Keratinocyte (primary cell): Measurements from ENCODE around the gene CDKN1B. TPM values are rescaled to one million over a fixed set of nuclear protein-coding genes. Genes with fewer than 3 reads are reported as not detected.

ENCODE experiments used
- DNase-seq: peaks from one replicate; pipeline ENCODE4 v3.0.0-alpha.2; 2011; ENCODE audit warnings: low read depth, missing footprints, low spot score
- FAIRE-seq: peaks from 2 replicates; lab custom pipeline; 2011; peaks lifted over from hg19 to GRCh38; lab: Jason Lieb, UNC
- H2AFZ ChIP-seq: 2 replicates; pipeline ENCODE4 v1.6.0; 2012; ENCODE audit warnings: low read length, control low read depth, inconsistent platforms; ENCODE audit not compliant: control insufficient read depth
- H3K27ac ChIP-seq: 2 replicates; pipeline ENCODE4 v1.5.1; 2011; ENCODE audit warnings: low read length; ENCODE audit not compliant: control insufficient read depth, insufficient read depth
- H3K27me3 ChIP-seq: 3 replicates; pipeline ENCODE4 v1.6.0; 2011; ENCODE audit warnings: low read length; ENCODE audit not compliant: control insufficient read depth, insufficient read depth; ENCODE audit errors: extremely low read depth
- H3K36me3 ChIP-seq, 2 experiments: 2 replicates in 1 of 2; 3 replicates in 1 of 2; pipeline ENCODE4 v1.5.1; 2011; ENCODE audit warnings: low read length in 2 of 2, mild to moderate bottlenecking in 1 of 2; ENCODE audit not compliant: control insufficient read depth in 2 of 2, insufficient read depth in 2 of 2; ENCODE audit errors: extremely low read depth in 1 of 2
- H3K4me1 ChIP-seq: 3 replicates; pipeline ENCODE4 v1.5.1; 2011; ENCODE audit warnings: low read length; ENCODE audit not compliant: control insufficient read depth, insufficient read depth; ENCODE audit errors: extremely low read depth
- H3K4me2 ChIP-seq: 3 replicates; pipeline ENCODE4 v1.6.0; 2011; ENCODE audit warnings: low read depth, low read length; ENCODE audit not compliant: control insufficient read depth, insufficient read depth; ENCODE audit errors: extremely low read depth
- H3K4me3 ChIP-seq, 3 experiments: fragments of 200-600 bp in 1 of 3; sonication (generic) in 1 of 3; 2 replicates in 2 of 3; 3 replicates in 1 of 3; pipeline ENCODE4 v1.5.1; 2011 to 2016; ENCODE audit warnings: low read length in 3 of 3, mild to moderate bottlenecking in 3 of 3, control low read depth in 2 of 3, inconsistent platforms in 1 of 3, low read depth in 1 of 3, mixed read lengths in 1 of 3, mixed run types in 1 of 3, moderate library complexity in 1 of 3; ENCODE audit not compliant: control insufficient read depth in 2 of 3, insufficient read depth in 2 of 3; ENCODE audit errors: extremely low read depth in 1 of 3
- H3K79me2 ChIP-seq: 2 replicates; pipeline ENCODE4 v1.6.0; 2012; ENCODE audit warnings: low read length; ENCODE audit not compliant: control insufficient read depth, insufficient read depth
- H3K9ac ChIP-seq: 3 replicates; pipeline ENCODE4 v1.6.0; 2011; ENCODE audit warnings: low read length; ENCODE audit not compliant: control insufficient read depth, insufficient read depth; ENCODE audit errors: extremely low read depth
- H3K9me1 ChIP-seq: 3 replicates; pipeline ENCODE4 v1.6.0; 2011; ENCODE audit warnings: low read length; ENCODE audit not compliant: control insufficient read depth, insufficient read depth; ENCODE audit errors: extremely low read depth
- H3K9me3 ChIP-seq: 2 replicates; pipeline ENCODE4 v1.5.1; 2012; ENCODE audit warnings: low read depth, low read length; ENCODE audit not compliant: control insufficient read depth
- H4K20me1 ChIP-seq: 3 replicates; pipeline ENCODE4 v1.6.0; 2011; ENCODE audit warnings: low read length; ENCODE audit not compliant: control insufficient read depth, insufficient read depth; ENCODE audit errors: extremely low read depth
- EZH2 ChIP-seq: IDR thresholded peaks from one replicate; pipeline ENCODE4 v1.6.1; 2012; ENCODE audit warnings: inconsistent platforms, mild to moderate bottlenecking, low read length, moderate library complexity
- dilution Hi-C: fragments of 300-500 bp; cut with MboI; formaldehyde crosslinking; loops from one replicate; pipeline ENCODE4 v1.7.0; 2020; ENCODE audit warnings: low sequenced_read_pairs; ENCODE audit not compliant: extremely low pct_ligation_motif_present
- polyA plus RNA-seq, 5 experiments: library from polyadenylated mRNA; depleted of rRNA in 3 of 5; stranded (reverse) in 3 of 5; stranded (forward) in 1 of 5; unstranded in 1 of 5; fragments of >200 nt; gene quantifications; 1 replicate in 1 of 5; 2 replicates in 3 of 5; 3 replicates in 1 of 5; pipeline versions ENCODE4 v1.2.1 to v1.2.3, GENCODE V29; 2011 to 2012; ENCODE audit warnings: missing spikeins in 2 of 5, low read depth in 1 of 5, low replicate concordance in 1 of 5
- TF ChIP-seq, protein P1 (sequence below), 3 experiments: IDR thresholded peaks in 1 of 3; conservative IDR thresholded peaks in 1 of 3; optimal IDR thresholded peaks in 1 of 3; 2 replicates in 2 of 3; 3 replicates in 1 of 3; pipeline versions ENCODE3 to v1.5.1; 2011; ENCODE audit warnings: low read length in 3 of 3, mild to moderate bottlenecking in 3 of 3, moderate library complexity in 2 of 3, control low read depth in 1 of 3, inconsistent platforms in 1 of 3; ENCODE audit not compliant: insufficient read depth in 2 of 3; ENCODE audit errors: extremely low read depth in 1 of 3

CDKN1B gene
- polyA plus RNA-seq, 1 donor (not counting 4 experiments of a cell fraction or from before 2014, with no cell fraction given), result 5.1 TPM

DNA sequence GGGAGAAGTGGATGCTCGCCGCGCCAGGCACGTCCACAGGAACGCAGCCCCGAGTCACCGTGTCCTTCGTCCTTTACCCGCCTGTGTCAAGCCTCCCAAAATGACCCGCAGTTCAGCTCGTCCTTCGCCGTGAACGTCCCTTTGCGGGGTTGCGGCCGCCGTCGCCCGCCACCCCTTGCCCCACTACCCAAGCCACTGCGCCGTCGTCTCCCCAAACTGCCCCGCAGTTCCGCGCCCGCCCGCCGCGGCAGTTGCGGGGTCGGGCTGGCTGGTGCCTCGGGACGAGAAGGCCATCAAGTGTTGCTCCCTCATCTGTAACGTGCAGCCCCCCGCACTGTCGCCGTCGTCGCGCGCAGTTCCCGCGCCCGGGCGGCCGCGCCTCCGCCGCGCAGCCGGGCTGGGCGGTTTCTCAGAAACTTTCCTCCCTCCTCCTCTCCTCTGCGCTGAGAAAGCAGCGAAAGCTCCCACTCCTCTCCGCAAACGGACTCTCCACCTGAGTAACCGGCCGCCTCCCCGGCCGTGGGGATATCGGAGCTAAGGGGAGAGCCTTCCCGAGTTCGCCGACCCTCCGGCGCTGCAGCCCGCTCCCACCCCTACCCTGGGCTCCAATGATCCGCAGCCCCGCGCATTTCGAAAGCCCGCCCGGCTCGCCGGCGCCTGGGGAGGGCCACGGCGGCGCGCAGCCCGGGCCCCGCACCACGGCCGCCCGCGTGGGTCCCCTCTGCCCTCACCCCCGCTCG, 6.7 kb downstream of the CDKN1B start:
- H3K9me3 ChIP-seq, result no peaks in the 10 kb centered on the region
- no peaks in the 10 kb centered on the region for H3K27me3 ChIP-seq
- FAIRE-seq, result no peak
- H3K36me3 ChIP-seq, result peaks cover 0 to 7% of the 10 kb centered on the region in 2 experiments
- no peaks in the 10 kb centered on the region for H4K20me1 ChIP-seq
- H3K4me3 ChIP-seq, result peak overlapping the region; percentile 69 to 84 (median 77)
- H2AFZ ChIP-seq, result peak overlapping the region; percentile 80
- H3K4me2 ChIP-seq, result peak overlapping the region; percentile 96
- TF ChIP-seq, protein P1, sequence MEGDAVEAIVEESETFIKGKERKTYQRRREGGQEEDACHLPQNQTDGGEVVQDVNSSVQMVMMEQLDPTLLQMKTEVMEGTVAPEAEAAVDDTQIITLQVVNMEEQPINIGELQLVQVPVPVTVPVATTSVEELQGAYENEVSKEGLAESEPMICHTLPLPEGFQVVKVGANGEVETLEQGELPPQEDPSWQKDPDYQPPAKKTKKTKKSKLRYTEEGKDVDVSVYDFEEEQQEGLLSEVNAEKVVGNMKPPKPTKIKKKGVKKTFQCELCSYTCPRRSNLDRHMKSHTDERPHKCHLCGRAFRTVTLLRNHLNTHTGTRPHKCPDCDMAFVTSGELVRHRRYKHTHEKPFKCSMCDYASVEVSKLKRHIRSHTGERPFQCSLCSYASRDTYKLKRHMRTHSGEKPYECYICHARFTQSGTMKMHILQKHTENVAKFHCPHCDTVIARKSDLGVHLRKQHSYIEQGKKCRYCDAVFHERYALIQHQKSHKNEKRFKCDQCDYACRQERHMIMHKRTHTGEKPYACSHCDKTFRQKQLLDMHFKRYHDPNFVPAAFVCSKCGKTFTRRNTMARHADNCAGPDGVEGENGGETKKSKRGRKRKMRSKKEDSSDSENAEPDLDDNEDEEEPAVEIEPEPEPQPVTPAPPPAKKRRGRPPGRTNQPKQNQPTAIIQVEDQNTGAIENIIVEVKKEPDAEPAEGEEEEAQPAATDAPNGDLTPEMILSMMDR (optimal IDR thresholded peaks at IDR 0.05 in 1 of 3, IDR thresholded peaks at IDR 0.05 in 1 of 3, conservative IDR thresholded peaks at IDR 0.05 in 1 of 3; ENCODE audit: extremely low read depth in 1 of 3, insufficient read depth in 2 of 3, low read length in 3 of 3), result no peak
- no peak for TF ChIP-seq EZH2
- H3K27ac ChIP-seq, result peak overlapping the region; percentile 89
- H3K9ac ChIP-seq, result peak overlapping the region; percentile 89
- H3K4me1 ChIP-seq, result peaks cover 26% of the 10 kb centered on the region
- dilution Hi-C loops, result no loop called here
- peaks cover 48% of the 10 kb centered on the region for H3K79me2 ChIP-seq
- no peak for DNase-seq
- H3K9me1 ChIP-seq, result no peaks in the 10 kb centered on the region

DNA sequence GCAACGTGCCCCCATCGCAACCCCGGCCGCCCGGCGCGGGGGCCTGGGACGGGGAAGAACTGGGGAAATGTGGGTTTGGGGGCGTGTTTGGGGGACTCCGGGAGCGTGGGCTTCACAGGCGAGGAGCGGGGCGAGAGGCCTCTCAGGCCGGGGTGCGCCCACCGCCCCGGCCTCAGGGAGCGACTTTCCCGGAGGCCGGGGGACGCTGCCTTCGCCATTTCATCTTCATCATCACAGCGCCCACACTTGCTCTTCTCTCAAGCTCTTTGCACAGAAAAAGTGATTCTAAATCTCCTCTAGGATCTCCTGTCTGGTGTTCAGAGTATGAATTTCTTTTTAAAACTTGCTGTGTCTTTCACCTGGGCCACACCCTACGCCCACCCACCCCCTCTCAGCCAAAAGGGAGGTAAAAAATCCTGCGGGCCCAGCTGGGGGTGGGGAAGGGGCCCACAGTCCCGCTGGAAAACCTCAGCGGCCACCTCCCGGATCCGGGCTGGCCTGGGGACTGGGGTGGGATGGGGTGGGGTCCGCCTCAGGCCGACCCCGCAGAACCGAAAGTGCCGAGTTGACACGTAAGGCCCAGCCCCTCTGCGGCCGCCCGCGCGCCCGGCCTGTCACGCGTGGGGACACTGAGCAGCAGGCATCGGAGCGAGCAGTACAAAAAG, 7.4 kb downstream of the CDKN1B start:
- no peaks in the 10 kb centered on the region for H3K27me3 ChIP-seq
- no peak for FAIRE-seq
- H2AFZ ChIP-seq, result peak overlapping the region; percentile 33
- peaks cover 41% of the 10 kb centered on the region for H3K79me2 ChIP-seq
- no peak for DNase-seq
- no peaks in the 10 kb centered on the region for H3K9me3 ChIP-seq
- no peaks in the 10 kb centered on the region for H3K9me1 ChIP-seq
- no peaks in the 10 kb centered on the region for H4K20me1 ChIP-seq
- TF ChIP-seq, protein P1 (optimal IDR thresholded peaks at IDR 0.05 in 1 of 3, IDR thresholded peaks at IDR 0.05 in 1 of 3, conservative IDR thresholded peaks at IDR 0.05 in 1 of 3; ENCODE audit: extremely low read depth in 1 of 3, insufficient read depth in 2 of 3, low read length in 3 of 3), result no peak
- no peak for TF ChIP-seq EZH2
- H3K4me3 ChIP-seq, result peak overlapping the region; percentile 69 to 84 (median 77)
- H3K9ac ChIP-seq, result peak overlapping the region; percentile 89
- peak overlapping the region; percentile 96 for H3K4me2 ChIP-seq
- H3K4me1 ChIP-seq, result peaks cover 25% of the 10 kb centered on the region
- H3K27ac ChIP-seq, result peak overlapping the region; percentile 89
- H3K36me3 ChIP-seq, result peaks cover 0 to 3% of the 10 kb centered on the region in 2 experiments
- dilution Hi-C loops, result no loop called here
